ENCODE results near the gene APEH.

GRCh38 chr3:49634736-49635135, 39.4 kb upstream of the APEH start:
- TF ChIP-seq CTCF (IDR thresholded peaks at IDR 0.05): no peak
- no peak for TF ChIP-seq POLR2A (IDR thresholded peaks at IDR 0.05)
